Glutamatergic neuron (in vitro differentiated cells): ENCODE results near the gene SLC2A5. TPM values are rescaled to one million over a fixed set of nuclear protein-coding genes. Genes with fewer than 3 reads are reported as not detected.

Source experiments
- DNase-seq: peaks from one replicate; pipeline ENCODE4 v3.0.0; 2022
- H3K27ac Mint-ChIP-seq: one replicate; pipeline ENCODE4 v1.8.0; 2020; ENCODE audit warnings: mild to moderate bottlenecking, mixed read lengths, inconsistent platforms; ENCODE audit not compliant: unreplicated experiment
- H3K27me3 Mint-ChIP-seq: one replicate; pipeline ENCODE4 v1.8.0; 2020; ENCODE audit warnings: mild to moderate bottlenecking, moderate library complexity, mixed read lengths, inconsistent platforms; ENCODE audit not compliant: unreplicated experiment
- H3K36me3 Mint-ChIP-seq: one replicate; pipeline ENCODE4 v1.8.0; 2020; ENCODE audit warnings: mild to moderate bottlenecking, mixed read lengths, inconsistent platforms; ENCODE audit not compliant: unreplicated experiment
- H3K4me1 Mint-ChIP-seq: one replicate; pipeline ENCODE4 v1.8.0; 2020; ENCODE audit warnings: mild to moderate bottlenecking, low read depth, mixed read lengths, inconsistent platforms; ENCODE audit not compliant: unreplicated experiment
- H3K4me3 Mint-ChIP-seq: one replicate; pipeline ENCODE4 v1.8.0; 2020; ENCODE audit warnings: mild to moderate bottlenecking, mixed read lengths, inconsistent platforms; ENCODE audit not compliant: unreplicated experiment
- H3K9me3 Mint-ChIP-seq: one replicate; pipeline ENCODE4 v1.8.0; 2020; ENCODE audit warnings: mild to moderate bottlenecking, moderate library complexity, mixed read lengths, inconsistent platforms; ENCODE audit not compliant: unreplicated experiment
- total RNA-seq: library from RNA; stranded (reverse); fragmentation: NEBNext Ultra II Directional; extraction: Animal tissue kit (Norgen Biotek cat#: 25700); gene quantifications from one replicate; pipeline ENCODE4 v1.2.1, GENCODE V29; 2021; ENCODE audit not compliant: unreplicated experiment
- TF ChIP-seq, protein P1 (sequence below): fragments of 200-600 bp; sonication (generic); IDR thresholded peaks from one replicate; pipeline ENCODE4 v1.5.0; 2021; ENCODE audit not compliant: partially characterized antibody, unreplicated experiment

The SLC2A5 gene
- total RNA-seq, 1 donor from 2014 or later = 0.64 TPM

DNA sequence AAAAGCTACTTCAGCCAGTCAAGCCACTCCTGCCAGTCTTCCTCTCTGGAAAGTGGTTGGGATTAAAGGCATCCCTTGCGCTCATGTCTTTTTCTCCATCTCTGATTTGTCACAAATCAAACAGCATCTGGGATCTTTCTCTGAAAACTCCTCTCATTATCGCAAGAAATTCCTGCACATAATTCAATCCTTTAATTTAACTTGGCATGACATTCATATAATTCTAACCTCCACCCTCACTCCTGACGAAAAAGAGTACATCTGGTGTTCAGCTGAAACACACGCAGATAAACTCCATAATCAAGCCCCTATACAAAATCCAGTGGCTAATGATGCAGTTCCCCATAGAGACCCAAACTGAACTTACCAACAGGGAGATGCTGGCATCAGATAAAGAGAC is 19.4 kb upstream of the SLC2A5 start:
- Mint-ChIP-seq H3K4me1 (no peaks in the 10 kb centered on the region), H3K4me3 (no peak overlapping the region), H3K36me3 (peaks cover 12% of the 10 kb centered on the region), H3K9me3 (peaks cover 4% of the 10 kb centered on the region), H3K27ac (no peak overlapping the region), H3K27me3 (no peaks in the 10 kb centered on the region)
- TF ChIP-seq, protein P1, sequence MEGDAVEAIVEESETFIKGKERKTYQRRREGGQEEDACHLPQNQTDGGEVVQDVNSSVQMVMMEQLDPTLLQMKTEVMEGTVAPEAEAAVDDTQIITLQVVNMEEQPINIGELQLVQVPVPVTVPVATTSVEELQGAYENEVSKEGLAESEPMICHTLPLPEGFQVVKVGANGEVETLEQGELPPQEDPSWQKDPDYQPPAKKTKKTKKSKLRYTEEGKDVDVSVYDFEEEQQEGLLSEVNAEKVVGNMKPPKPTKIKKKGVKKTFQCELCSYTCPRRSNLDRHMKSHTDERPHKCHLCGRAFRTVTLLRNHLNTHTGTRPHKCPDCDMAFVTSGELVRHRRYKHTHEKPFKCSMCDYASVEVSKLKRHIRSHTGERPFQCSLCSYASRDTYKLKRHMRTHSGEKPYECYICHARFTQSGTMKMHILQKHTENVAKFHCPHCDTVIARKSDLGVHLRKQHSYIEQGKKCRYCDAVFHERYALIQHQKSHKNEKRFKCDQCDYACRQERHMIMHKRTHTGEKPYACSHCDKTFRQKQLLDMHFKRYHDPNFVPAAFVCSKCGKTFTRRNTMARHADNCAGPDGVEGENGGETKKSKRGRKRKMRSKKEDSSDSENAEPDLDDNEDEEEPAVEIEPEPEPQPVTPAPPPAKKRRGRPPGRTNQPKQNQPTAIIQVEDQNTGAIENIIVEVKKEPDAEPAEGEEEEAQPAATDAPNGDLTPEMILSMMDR = no peak
- no peak for DNase-seq

DNA sequence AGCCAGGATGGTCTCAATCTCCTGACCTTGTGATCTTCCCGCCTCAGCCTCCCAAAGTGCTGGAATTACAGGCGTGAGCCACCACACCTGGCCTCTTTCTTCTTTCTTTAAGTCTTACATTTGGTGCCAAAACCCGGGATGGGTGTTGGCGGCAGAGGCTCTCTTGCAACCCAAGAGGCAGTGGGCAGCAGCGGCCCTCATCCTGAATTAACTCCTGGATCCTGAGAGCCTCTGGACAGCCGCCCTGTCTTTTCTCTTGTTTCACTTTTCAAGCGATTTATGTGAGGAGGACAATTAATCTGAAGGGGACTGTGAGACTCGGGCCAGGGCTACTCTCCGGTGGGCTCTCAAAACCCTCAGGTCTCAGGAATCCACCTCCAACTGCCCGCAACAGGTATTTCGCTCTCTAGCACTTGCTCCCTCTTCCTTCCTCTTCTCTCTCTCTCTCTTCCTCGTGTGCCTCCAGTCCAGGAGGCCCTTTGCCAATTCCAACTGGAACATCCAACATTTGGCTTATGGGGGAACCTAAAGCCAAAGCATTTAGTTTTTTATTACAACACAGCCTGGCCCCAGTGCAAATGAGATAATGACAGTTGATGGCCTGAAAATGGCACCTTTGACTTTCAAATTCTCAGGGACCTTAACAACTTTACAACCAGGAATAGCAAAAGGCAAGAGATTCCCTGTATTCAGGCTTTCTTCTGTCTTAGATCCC is 18.1 kb upstream of the SLC2A5 start:
- TF ChIP-seq, protein P1 = no peak
- H3K4me1 Mint-ChIP-seq = no peaks in the 10 kb centered on the region
- no peak overlapping the region for H3K4me3 Mint-ChIP-seq
- no peak overlapping the region for H3K27ac Mint-ChIP-seq
- DNase-seq = no peak
- peaks cover 12% of the 10 kb centered on the region for H3K36me3 Mint-ChIP-seq
- peaks cover 4% of the 10 kb centered on the region for H3K9me3 Mint-ChIP-seq
- H3K27me3 Mint-ChIP-seq = no peaks in the 10 kb centered on the region

DNA sequence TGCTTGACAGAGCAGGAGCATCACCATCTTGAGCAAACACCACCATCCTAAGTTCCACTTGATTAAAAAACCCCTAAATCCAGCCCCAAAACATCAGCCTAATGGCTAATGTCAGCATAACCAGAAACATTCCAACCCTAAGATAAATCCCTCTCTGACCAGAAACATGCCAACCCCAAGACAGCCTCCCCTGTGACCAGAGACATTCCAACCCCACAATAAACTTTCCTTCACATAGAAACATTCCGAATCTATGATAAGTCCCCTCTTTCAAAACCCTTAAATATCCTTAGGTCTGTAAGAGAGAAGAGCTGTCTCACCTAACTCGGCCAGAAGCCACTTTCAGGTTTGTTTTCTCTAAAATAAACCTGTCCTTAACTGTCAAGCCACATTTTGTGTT is 17.4 kb upstream of the SLC2A5 start:
- TF ChIP-seq, protein P1 = no peak
- Mint-ChIP-seq H3K4me1 (no peaks in the 10 kb centered on the region), H3K4me3 (no peak overlapping the region), H3K9me3 (peaks cover 4% of the 10 kb centered on the region), H3K36me3 (peaks cover 12% of the 10 kb centered on the region), H3K27ac (no peak overlapping the region), H3K27me3 (no peaks in the 10 kb centered on the region)
- DNase-seq = no peak

DNA sequence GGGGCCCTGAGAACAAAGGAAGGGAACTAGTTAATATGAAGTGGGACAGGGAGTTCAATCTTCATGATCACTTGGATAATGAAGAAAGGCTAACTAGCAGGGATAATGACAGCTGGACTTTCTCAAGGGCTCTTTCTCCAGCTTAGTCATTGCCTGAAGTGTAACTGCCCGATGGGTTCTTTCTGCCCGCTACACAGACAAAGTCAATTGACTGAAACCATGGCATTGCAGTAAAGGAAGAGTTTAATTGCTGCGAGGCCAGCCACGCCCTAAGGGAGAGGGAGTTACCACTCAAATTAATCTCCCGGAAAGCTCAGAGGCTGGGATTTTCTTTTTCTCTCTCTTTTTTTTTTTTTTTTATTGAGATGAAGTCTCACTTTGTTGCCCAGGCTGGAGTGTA is 16.6 kb upstream of the SLC2A5 start:
- TF ChIP-seq, protein P1 = no peak
- peaks cover 4% of the 10 kb centered on the region for H3K9me3 Mint-ChIP-seq
- DNase-seq = no peak
- H3K27me3 Mint-ChIP-seq = no peaks in the 10 kb centered on the region
- peaks cover 12% of the 10 kb centered on the region for H3K36me3 Mint-ChIP-seq
- no peaks in the 10 kb centered on the region for H3K4me1 Mint-ChIP-seq
- no peak overlapping the region for H3K4me3 Mint-ChIP-seq
- H3K27ac Mint-ChIP-seq = no peak overlapping the region

DNA sequence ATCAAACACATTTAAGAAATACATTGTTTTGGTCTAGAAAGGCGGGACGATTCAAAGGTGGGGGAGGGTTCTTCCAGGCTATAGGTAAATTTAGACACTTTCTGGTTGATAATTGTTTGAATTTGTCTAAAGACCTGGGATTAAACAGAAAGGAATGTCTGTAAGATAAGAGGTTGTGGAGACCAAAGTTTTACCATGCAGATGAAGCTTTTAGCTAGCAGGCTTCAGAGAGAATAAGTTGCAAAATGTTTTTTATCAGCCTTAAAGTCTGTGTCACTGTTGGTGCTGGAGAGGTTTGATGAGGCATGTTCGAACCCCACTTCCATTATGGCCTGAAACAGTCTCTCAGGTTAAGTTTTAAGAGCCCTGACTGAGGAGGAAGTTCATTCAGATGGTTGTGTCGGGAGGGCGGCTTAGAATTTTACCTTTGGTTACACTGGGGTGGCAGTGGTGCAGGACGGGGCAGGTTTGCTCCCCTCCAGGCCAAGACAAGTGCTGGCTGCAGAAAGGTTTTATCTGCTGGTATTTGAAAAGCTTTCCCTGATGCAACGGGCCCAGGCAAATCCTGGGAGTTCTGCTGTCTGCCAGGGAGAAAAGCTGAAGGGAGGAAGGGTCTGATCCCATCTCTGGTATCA is 16.0 kb upstream of the SLC2A5 start:
- H3K4me1 Mint-ChIP-seq = no peaks in the 10 kb centered on the region
- no peak for DNase-seq
- no peaks in the 10 kb centered on the region for H3K27me3 Mint-ChIP-seq
- H3K4me3 Mint-ChIP-seq = no peak overlapping the region
- peaks cover 12% of the 10 kb centered on the region for H3K36me3 Mint-ChIP-seq
- H3K27ac Mint-ChIP-seq = no peak overlapping the region
- TF ChIP-seq, protein P1 = no peak
- H3K9me3 Mint-ChIP-seq = peaks cover 4% of the 10 kb centered on the region
